GM20000 (cell line): ENCODE measurements around the gene STIM1.

ENCODE experiments used
- DNase-seq: peaks from one replicate; pipeline ENCODE4 v3.0.0; 2012; ENCODE audit warnings: low spot score
- CTCF ChIP-seq: IDR thresholded peaks from 2 replicates; pipeline ENCODE4 v1.5.1; 2012; ENCODE audit warnings: mild to moderate bottlenecking, control low read depth; ENCODE audit errors: extremely low read depth, missing control alignments

The STIM1 gene

GRCh38 chr11:3947061-3947460 is 91.6 kb downstream of the STIM1 start:
- DNase-seq, result peak; percentile 33
- no peak for TF ChIP-seq CTCF

- TF ChIP-seq CTCF, result no peak
- no peak for DNase-seq
Observed at GRCh38 chr11:3949125-3949524, 93.7 kb downstream of the STIM1 start.

DNA sequence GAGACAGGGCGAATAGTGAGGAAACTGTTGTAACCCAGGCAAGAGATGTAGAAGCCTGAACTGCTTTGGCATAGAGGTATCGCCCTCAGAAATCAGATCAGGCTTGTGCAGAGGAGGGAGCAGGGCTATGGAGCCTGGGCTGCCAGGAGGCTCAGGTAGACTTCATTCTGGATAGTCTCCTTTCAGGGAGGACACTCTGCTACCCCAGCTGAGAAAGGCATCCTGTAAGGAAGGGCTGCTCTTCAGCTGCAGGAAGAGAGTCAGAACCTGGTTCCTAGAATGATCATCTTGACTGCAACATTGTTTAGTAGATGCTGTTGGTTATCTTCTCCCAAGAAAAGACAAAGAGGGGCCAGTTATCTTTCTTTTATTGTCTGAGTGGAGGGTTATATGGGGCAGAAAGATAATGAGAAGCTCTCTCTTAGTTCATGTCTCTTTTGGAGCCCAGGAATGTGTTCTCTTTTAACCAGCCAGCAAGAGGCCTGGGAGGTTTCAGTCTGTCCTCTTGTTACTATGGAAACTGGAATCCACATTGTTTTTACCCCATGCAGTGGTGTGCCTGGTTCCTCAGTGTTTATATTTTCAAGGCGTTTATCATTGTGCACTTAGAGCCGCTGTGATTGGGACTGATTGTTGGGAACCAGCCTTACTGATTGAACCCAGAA is 95.7 kb downstream of the STIM1 start:
- no peak for TF ChIP-seq CTCF
- no peak for DNase-seq

GRCh38 chr11:3952715-3953114 is 97.3 kb downstream of the STIM1 start:
- DNase-seq, result no peak
- TF ChIP-seq CTCF, result no peak

GRCh38 chr11:3953327-3953726 is 97.9 kb downstream of the STIM1 start:
- no peak for TF ChIP-seq CTCF
- DNase-seq, result no peak

DNA sequence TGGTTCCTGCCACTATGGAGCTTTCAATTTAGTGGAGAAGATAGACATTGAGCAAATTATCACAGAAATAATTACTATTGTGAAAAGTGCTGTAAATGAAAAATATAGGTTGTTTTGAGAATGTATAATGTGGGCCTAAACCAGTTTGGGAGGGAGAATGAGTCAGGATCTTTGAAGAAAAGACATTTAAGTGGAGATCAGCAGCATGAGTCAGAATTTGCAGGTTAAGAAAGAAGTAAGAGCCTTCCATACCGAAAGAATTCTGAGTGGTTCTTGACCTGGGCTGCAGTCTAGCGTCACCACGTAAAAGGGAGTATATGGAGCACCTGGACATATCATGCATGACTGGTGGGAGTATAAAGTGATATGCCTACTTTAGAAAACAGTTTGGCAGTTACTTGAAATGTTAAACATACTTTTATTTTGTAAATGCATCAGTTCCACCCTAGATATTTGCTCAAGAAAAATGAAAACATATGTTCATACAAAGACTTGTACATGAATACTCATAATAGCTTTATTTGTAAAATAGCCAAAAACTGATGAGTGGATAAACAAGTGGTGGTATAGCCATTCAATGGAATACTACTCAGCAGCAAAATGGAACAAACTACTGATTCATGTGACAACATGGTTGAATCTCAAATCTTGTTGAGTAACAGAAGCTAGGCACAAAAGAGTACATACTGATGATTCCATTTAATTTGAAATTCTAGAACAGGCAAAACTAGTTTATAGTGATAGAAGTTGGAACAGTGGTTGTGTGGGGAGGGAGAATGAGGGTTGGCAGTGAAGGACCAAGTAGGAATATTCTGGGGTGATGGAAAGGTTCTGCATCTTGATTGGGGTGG is 99.2 kb downstream of the STIM1 start:
- DNase-seq, result no peak
- no peak for TF ChIP-seq CTCF

DNA sequence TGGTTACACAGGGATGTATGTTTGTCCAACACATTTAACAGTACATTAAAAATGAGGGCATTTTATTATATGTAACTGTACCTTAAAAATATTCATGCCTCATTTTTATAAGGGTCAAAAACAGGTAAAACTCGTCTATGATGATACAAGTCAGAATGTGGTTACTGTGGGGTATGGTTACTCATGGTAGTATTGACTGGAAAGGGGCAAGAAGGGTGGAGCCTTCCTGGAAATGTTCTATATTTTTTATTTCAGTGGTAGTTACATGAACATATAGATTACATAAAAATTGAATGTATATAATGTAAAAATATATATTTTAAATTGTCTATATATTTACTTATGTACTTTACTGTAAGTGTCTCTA is 99.8 kb downstream of the STIM1 start:
- DNase-seq, result no peak
- TF ChIP-seq CTCF, result no peak
